B cell (primary cell): ENCODE results near the gene CCDC97. TPM values are rescaled to one million over a fixed set of nuclear protein-coding genes. Genes with fewer than 3 reads are reported as not detected.

Experiments used
- ATAC-seq: fragments of 200-7000 bp; cut with Tn5 transposase; one replicate; pipeline ENCODE4 v1.10.0; 2021; ENCODE audit warnings: low read depth, mild to moderate bottlenecking, moderate number of reproducible peaks, moderate library complexity
- CTCF ChIA-PET: fragments of 350-600 bp; sonication (Branson Sonifier 250); formaldehyde crosslinking; loops from one replicate; lab custom pipeline; 2021; ENCODE audit warnings: antibody characterized with exemption, inconsistent platforms; lab: Charles Lee
- POLR2A ChIA-PET: fragments of 350-600 bp; sonication (Branson Sonifier 250); formaldehyde crosslinking; loops from one replicate; lab custom pipeline; 2021; ENCODE audit warnings: antibody characterized with exemption; lab: Charles Lee
- DNase-seq: peaks from one replicate; pipeline ENCODE4 v3.0.0; 2013
- H2AFZ ChIP-seq: 2 replicates; pipeline ENCODE4 v1.6.1; 2012; ENCODE audit warnings: mild to moderate bottlenecking, low read depth, low read length; ENCODE audit not compliant: insufficient read depth, poor library complexity, severe bottlenecking
- H3K27ac ChIP-seq, 2 donors: 1 replicate in 1 of 2; 2 replicates in 1 of 2; pipeline ENCODE4 v1.5.1; 2012 to 2013; ENCODE audit warnings: low read length in 2 of 2, mild to moderate bottlenecking in 2 of 2, moderate library complexity in 1 of 2
- H3K27me3 ChIP-seq, 4 experiments: fragments of 200-600 bp in 1 of 4; sonication (generic) in 1 of 4; replicated peaks in 1 of 4; 1 replicate in 2 of 4; 2 replicates in 2 of 4; pipeline versions ENCODE4 v1.6.1 to v1.7.0; 2013 to 2016; ENCODE audit warnings: low read length in 3 of 4, mild to moderate bottlenecking in 2 of 4, mixed read lengths in 1 of 4, moderate library complexity in 1 of 4; ENCODE audit not compliant: insufficient read depth in 4 of 4, control insufficient read depth in 3 of 4; ENCODE audit errors: control extremely low read depth in 1 of 4
- H3K36me3 ChIP-seq, 2 experiments: replicated peaks in 1 of 2; 1 replicate in 1 of 2; 2 replicates in 1 of 2; pipeline versions ENCODE4 v1.6.1 to v1.7.1; 2013; ENCODE audit warnings: low read length in 1 of 2; ENCODE audit not compliant: insufficient read depth in 2 of 2, control insufficient read depth in 1 of 2; ENCODE audit errors: control extremely low read depth in 1 of 2, extremely low read depth in 1 of 2
- H3K4me1 ChIP-seq, 2 donors: fragments of 200-600 bp in 1 of 2; sonication (generic) in 1 of 2; 1 replicate in 1 of 2; 2 replicates in 1 of 2; pipeline versions ENCODE4 v1.5.1 to v1.6.1; 2013 to 2017; ENCODE audit warnings: low read length in 2 of 2; ENCODE audit not compliant: control insufficient read depth in 2 of 2, insufficient read depth in 2 of 2
- H3K4me2 ChIP-seq: replicated peaks from 2 replicates; pipeline ENCODE3; 2012; ENCODE audit warnings: mild to moderate bottlenecking, low read depth, low read length; ENCODE audit not compliant: poor library complexity, severe bottlenecking
- H3K4me3 ChIP-seq, 5 experiments: fragments of 200-600 bp in 1 of 5; sonication (generic) in 1 of 5; 1 replicate in 3 of 5; 2 replicates in 2 of 5; pipeline versions ENCODE4 v1.5.1 to v1.7.0; 2011 to 2016; ENCODE audit warnings: low read length in 4 of 5, mild to moderate bottlenecking in 4 of 5, low read depth in 2 of 5, control low read depth in 1 of 5, moderate library complexity in 1 of 5; ENCODE audit not compliant: insufficient read depth in 1 of 5; ENCODE audit errors: control extremely low read depth in 1 of 5, extremely low read depth in 1 of 5
- H3K79me2 ChIP-seq: fragments of 200-600 bp; sonication (generic); one replicate; pipeline ENCODE4 v1.6.0; 2016; ENCODE audit warnings: low read length; ENCODE audit not compliant: control insufficient read depth, insufficient read depth
- H3K9ac ChIP-seq: fragments of 200-600 bp; sonication (generic); 2 replicates; pipeline ENCODE4 v1.6.1; 2017; ENCODE audit warnings: mild to moderate bottlenecking, low read length, moderate library complexity
- H3K9me3 ChIP-seq, 3 donors: one replicate each; pipeline versions ENCODE4 v1.6.1 to v1.7.1; 2013; ENCODE audit warnings: low read length in 2 of 3; ENCODE audit not compliant: control insufficient read depth in 2 of 3, insufficient read depth in 1 of 3; ENCODE audit errors: control extremely low read depth in 1 of 3
- H4K20me1 ChIP-seq: 2 replicates; pipeline ENCODE4 v1.6.0; 2012; ENCODE audit warnings: mild to moderate bottlenecking, low read length; ENCODE audit not compliant: insufficient read depth, control insufficient read depth, poor library complexity, severe bottlenecking
- H3K27ac Mint-ChIP-seq: one replicate; pipeline ENCODE4 v1.8.0; 2021; ENCODE audit warnings: mixed read lengths
- H3K27me3 Mint-ChIP-seq: one replicate; pipeline ENCODE4 v1.8.0; 2021; ENCODE audit warnings: mixed read lengths
- H3K4me1 Mint-ChIP-seq: one replicate; pipeline ENCODE4 v1.8.0; 2021; ENCODE audit warnings: mixed read lengths
- H3K4me3 Mint-ChIP-seq: one replicate; pipeline ENCODE4 v1.8.0; 2021; ENCODE audit warnings: mixed read lengths
- H3K9me3 Mint-ChIP-seq: one replicate; pipeline ENCODE4 v1.8.0; 2022; ENCODE audit warnings: mixed read lengths; ENCODE audit not compliant: insufficient read depth
- EZH2 ChIP-seq: IDR thresholded peaks from 2 replicates; pipeline ENCODE4 v1.6.1; 2012; ENCODE audit warnings: borderline replicate concordance, low read depth, mild to moderate bottlenecking, moderate library complexity, low read length; ENCODE audit not compliant: insufficient read depth, poor library complexity, severe bottlenecking
- WGBS: methylation state at CpG from one replicate; pipeline ENCODE4 v1.1.5; 2013; ENCODE audit warnings: missing lambda C conversion rate; ENCODE audit not compliant: insufficient coverage; 5-methylcytosine and 5-hydroxymethylcytosine counted together
- intact Hi-C: fragments of 100-400 bp; cut with micrococcal nuclease; formaldehyde crosslinking; loops from one replicate; pipeline ENCODE4 v1.10.0; 2022
- polyA plus RNA-seq: library from polyadenylated mRNA; depleted of rRNA; stranded (reverse); fragments of >200 nt; gene quantifications from 2 replicates; pipeline ENCODE4 v1.2.3, GENCODE V29; 2012
- total RNA-seq, 2 donors: library from RNA; stranded (reverse); fragments of 120-200 nt in 1 of 2; gene quantifications; 1 replicate in 1 of 2; 2 replicates in 1 of 2; pipeline versions ENCODE4 v1.2.3 to v1.2.4, GENCODE V29; 2013 to 2022
- TF ChIP-seq, protein P1 (sequence below): fragments of 200-600 bp; IDR thresholded peaks from one replicate; pipeline ENCODE4 v1.8.0; 2022; ENCODE audit warnings: antibody characterized with exemption, mild to moderate bottlenecking

Gene CCDC97
- total and polyA plus RNA-seq, 2 donors (not counting 1 experiment from before 2014, with no cell fraction given): 16.3 to 68.3 TPM

GRCh38 chr19:41352609-41353465 is 42.9 kb downstream of the CCDC97 start:
- under 1% methylated on average over 71 of the region's 71 CpGs for WGBS
- Histone ChIP-seq H3K27ac (peak overlapping the region; percentile 79 to 91), H3K9ac (peak overlapping the region; percentile 88), H3K4me1 (peaks cover 28 to 32% of the 10 kb centered on the region in 2 donors), H3K27me3 (no peaks in the 10 kb centered on the region), H3K9me3 (no peaks in the 10 kb centered on the region), H3K79me2 (peaks cover 55% of the 10 kb centered on the region), H3K4me3 (peak overlapping the region; percentile 67 to 100 (median 92)), H2AFZ (peak overlapping the region; percentile 50), H4K20me1 (peaks cover 58% of the 10 kb centered on the region), H3K36me3 (peaks cover 0 to 9% of the 10 kb centered on the region in 2 experiments), H3K4me2 (peak overlapping the region; percentile 95)
- DNase-seq (peak; percentile 90), ATAC-seq (peak; percentile 25)
- intact Hi-C loops: loop anchor here (1.0 kb wide), 2 partner anchors 56 to 89 kb away; partner anchors contain the start of gene HNRNPUL1
- H3K27ac Mint-ChIP-seq: peak overlapping the region; percentile 92
- ChIA-PET POLR2A (interaction anchor here (0.5 to 5.0 kb wide), 13 partner anchors 11 to 744 kb away, joined by 3 to 69 read pairs (median 5); partner anchors contain the start of genes B9D2 and HNRNPUL1), CTCF (interaction anchor here (0.6 to 7.6 kb wide), 17 partner anchors 12 to 244 kb away, joined by 3 to 130 read pairs (median 8); partner anchors contain the start of genes B9D2, CCDC97 and HNRNPUL1)
- no peaks in the 10 kb centered on the region for H3K27me3 Mint-ChIP-seq
- H3K9me3 Mint-ChIP-seq: no peaks in the 10 kb centered on the region
- H3K4me3 Mint-ChIP-seq: peak overlapping the region; percentile 93
- TF ChIP-seq, protein P1, sequence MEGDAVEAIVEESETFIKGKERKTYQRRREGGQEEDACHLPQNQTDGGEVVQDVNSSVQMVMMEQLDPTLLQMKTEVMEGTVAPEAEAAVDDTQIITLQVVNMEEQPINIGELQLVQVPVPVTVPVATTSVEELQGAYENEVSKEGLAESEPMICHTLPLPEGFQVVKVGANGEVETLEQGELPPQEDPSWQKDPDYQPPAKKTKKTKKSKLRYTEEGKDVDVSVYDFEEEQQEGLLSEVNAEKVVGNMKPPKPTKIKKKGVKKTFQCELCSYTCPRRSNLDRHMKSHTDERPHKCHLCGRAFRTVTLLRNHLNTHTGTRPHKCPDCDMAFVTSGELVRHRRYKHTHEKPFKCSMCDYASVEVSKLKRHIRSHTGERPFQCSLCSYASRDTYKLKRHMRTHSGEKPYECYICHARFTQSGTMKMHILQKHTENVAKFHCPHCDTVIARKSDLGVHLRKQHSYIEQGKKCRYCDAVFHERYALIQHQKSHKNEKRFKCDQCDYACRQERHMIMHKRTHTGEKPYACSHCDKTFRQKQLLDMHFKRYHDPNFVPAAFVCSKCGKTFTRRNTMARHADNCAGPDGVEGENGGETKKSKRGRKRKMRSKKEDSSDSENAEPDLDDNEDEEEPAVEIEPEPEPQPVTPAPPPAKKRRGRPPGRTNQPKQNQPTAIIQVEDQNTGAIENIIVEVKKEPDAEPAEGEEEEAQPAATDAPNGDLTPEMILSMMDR: peak; percentile 73
- TF ChIP-seq EZH2: no peak
- H3K4me1 Mint-ChIP-seq: peaks cover 48% of the 10 kb centered on the region
